Fibroblast of skin of back (primary cell): ENCODE data around the gene HMGN4.
A peak's percentile ranks its signal among the peaks of the same experiment; 100 is the strongest.

ENCODE experiments used
- DNase-seq: peaks from one replicate; pipeline ENCODE4 v3.0.0-alpha.2; 2013

Gene HMGN4

DNA sequence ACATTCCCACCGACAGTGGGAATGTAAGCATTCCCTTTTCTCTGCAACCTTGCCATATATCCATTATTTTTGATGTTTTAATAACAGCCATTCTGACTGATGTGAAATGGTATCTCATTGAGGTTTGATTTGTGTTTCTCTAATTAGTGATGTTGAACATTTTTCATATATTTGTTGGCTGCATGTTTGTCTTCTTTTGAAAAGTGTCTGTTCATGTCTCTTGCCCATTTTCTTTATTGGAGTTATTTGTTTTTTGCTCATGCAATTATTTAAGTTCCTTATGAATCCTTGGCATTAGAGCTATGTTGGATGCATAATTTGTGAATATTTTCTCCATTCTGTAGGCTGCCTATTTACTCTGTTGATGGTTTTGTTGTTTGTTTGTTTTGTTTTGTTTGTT is 40.6 kb downstream of the HMGN4 start:
- no peak for DNase-seq

GRCh38 chr6:26581164-26581915 is 43.2 kb downstream of the HMGN4 start:
- DNase-seq: no peak

- DNase-seq: no peak
Observed at GRCh38 chr6:26588965-26589364, 50.8 kb downstream of the HMGN4 start.

DNA sequence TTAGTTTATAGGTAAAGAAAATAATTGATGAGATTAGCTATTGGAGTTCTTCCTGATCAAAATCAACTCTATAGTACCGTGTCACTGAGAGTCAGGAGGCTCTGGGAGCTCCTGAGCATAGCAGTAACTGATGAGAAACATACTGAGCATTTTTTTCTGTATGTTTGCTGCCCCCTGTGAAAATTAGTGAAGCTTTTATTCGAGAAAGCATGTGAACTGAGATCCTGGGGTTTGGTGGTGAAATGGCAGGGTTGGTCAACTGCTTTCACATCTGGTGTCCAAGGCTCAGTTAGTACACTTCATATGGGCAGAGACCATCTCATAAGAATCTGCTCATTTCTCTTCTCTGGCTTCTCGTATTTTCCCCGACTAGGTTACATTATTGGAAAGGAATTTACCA is 54.5 kb downstream of the HMGN4 start:
- DNase-seq: no peak

DNA sequence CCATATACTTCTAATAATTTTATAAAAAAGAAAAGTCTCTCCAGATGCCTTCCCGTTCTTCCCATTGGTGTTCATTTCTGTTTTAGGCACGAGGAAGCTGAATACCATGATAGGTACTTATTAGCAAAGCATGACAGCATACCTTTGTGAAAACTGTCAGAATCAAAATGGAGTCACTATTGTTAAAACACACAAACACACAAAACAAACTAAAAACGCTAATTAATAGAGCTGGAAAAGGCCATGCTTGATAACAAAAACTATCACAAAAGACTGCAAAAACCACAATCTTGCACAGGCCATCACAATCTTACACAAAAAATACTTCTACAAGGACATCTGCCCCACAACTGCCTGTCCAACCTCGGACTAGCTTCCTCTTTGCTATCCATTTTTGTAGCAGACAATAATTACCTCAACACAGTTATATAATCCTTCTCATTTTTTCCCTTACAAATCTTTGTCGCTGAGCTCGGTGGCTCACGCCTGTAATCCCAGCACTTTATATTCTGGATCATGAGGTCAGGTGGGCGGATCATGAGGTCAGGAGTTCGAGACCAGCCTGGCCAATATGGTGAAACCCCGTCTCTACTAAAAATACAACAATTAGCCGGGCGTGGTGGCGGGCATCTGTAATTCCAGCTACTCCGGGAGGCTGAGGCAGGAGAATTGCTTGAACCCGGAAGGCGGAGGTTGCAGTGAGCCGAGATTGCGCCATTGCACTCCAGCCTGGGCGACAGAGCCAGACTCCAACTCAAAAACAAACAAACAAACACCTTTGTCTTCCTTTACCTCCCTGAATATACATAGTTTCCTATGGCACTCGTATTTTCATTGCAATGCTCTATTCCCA is 55.3 kb downstream of the HMGN4 start:
- DNase-seq: no peak

- no peak for DNase-seq
Observed at GRCh38 chr6:26594131-26594498, 55.9 kb downstream of the HMGN4 start.

DNA sequence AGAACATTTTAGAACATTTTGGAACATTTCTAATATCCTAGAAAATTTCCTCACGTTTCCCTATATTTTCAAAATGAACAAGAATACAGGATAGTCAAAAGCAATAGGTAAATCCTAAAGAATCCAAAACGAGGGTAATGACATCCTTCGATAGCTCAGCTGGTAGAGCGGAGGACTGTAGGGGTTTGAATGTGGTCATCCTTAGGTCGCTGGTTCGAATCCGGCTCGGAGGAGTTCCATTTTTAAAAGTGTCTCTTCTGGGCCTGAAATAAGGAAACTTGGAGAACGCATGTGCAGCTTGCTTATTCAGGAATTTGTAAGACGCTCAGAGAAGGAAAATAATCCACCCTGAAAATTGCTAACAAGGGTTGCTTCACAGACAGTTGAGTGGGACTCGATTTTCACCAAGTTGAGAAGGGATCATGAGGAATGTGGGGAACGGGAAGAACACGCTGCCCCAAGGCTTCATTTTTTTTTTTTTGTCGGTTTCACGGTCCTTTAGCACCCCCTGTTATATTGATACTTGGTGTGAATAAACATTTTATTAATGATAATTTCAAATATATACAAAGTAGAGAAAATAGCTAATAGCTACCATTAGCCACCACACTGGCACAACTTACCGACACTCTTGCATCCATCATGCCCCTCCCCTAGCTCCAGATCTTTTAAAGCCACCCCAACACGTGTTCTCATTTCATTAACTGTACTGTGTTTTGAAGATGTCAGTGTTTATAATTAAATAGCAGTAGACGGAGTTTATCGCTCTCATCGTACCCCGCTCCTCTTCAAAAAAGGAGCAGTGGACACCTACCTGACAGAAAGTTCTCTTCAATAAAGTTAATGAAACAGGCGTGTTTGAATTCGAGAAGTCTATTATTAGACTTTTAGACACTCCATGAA is 56.8 kb downstream of the HMGN4 start:
- DNase-seq: peak; percentile 72

DNA sequence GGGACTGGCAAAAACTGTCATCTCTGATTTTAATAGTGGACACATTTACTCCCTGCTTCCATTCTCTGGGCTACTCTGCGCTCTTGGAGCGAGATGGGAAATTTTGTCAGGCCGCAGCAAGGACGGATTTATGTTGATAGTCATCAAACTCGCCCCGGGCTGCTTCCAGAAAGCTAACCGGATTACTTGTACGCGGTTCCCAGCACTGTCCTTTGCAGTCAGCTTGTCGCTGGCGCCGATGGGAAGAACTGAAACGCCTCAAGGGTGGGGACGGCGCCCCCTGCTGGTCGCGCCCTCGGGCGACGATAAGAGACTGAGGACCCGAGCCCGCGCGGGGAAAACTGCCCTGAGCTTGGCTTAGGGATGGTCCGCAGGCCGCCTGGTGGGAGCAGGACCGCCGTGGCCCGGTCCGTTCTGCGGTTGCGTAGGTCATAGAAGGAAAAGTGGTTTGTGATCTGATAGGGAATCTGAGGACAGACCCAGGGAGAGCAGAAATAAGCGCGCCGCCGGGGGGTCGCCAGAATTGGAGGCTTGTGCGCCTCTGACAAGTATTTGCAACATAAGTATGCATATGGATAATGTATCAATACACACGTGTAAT is 57.6 kb downstream of the HMGN4 start:
- DNase-seq: peak; percentile 88
